Pancreas (tissue), 10 donors: ENCODE data around the gene MVK. TPM values are rescaled to one million over a fixed set of nuclear protein-coding genes. Genes with fewer than 3 reads are reported as not detected.
A peak's percentile ranks its signal among the peaks of the same experiment; 100 is the strongest.

ENCODE experiments used
- ATAC-seq, 4 donors: fragments of 200-7000 bp; cut with Tn5 transposase; one replicate each; pipeline versions ENCODE4 v1.8.0 to v1.9.1; 2020; ENCODE audit warnings: mild to moderate bottlenecking in 4 of 4, moderate library complexity in 4 of 4
- DNase-seq, 6 donors: peaks; one replicate each; pipeline ENCODE4 v3.0.0-alpha.2; 2020
- FAIRE-seq: peaks from 2 replicates; lab custom pipeline; 2012; peaks lifted over from hg19 to GRCh38; lab: Jason Lieb, UNC
- H3K27ac ChIP-seq, 4 donors: fragments of 200-600 bp; sonication (generic); 1 replicate in 3 of 4; 2 replicates in 1 of 4; pipeline versions ENCODE4 v1.5.0 to v1.8.0; 2020
- H3K27me3 ChIP-seq, 4 donors: fragments of 200-600 bp; one replicate each; pipeline ENCODE4 v1.8.0; 2021
- H3K36me3 ChIP-seq, 3 donors: fragments of 200-600 bp; sonication (generic) in 1 of 3; one replicate each; pipeline versions ENCODE4 v1.5.0 to v1.8.0; 2020 to 2021
- H3K4me1 ChIP-seq, 3 donors: fragments of 200-600 bp; one replicate each; pipeline ENCODE4 v1.8.0; 2021
- H3K4me3 ChIP-seq, 4 donors: fragments of 200-600 bp; sonication (generic) in 2 of 4; one replicate each; pipeline versions ENCODE4 v1.5.0 to v1.8.0; 2020 to 2021
- H3K9me3 ChIP-seq, 4 donors: fragments of 200-600 bp; one replicate each; pipeline ENCODE4 v1.8.0; 2021
- WGBS, 2 donors: extraction: QIAGEN DNeasy Blood & Tissue Kit; methylation state at CpG; one replicate each; pipeline ENCODE4 v1.1.7; 2013; 5-methylcytosine and 5-hydroxymethylcytosine counted together
- intact Hi-C, 3 donors: fragments of 100-400 bp; cut with DNase I; formaldehyde crosslinking; loops; one replicate each; pipeline versions ENCODE4 v1.11.1 to v1.14.2; 2022
- polyA plus RNA-seq, 2 donors: library from polyadenylated mRNA; stranded (reverse); fragments of 200-250 nt; gene quantifications; one replicate each; pipeline ENCODE4 v1.2.3, GENCODE V29; 2013
- total RNA-seq, 6 donors: library from RNA; stranded (reverse); fragmentation: NEBNext Ultra II Directional in 4 of 6; extraction: Animal tissue kit (Norgen Biotek cat#: 25700) in 4 of 6; gene quantifications; one replicate each; pipeline versions ENCODE4 v1.2.1 to v1.2.4, GENCODE V29; 2021 to 2023
- TF ChIP-seq, protein P1 (sequence below), 4 donors: fragments of 200-600 bp; sonication (generic) in 3 of 4; IDR thresholded peaks; one replicate each; pipeline versions ENCODE4 v1.5.0 to v1.8.0; 2021; ENCODE audit warnings: antibody characterized with exemption in 4 of 4
- donor health status: healthy with polysubstance abuse.
- donor health status: DM: no; HTN: no; CAD: no; lungs with moderate emphysema.
- donor health status: DM: no; HTN: no; CAD: no.
- donor health status: control.
- donor health status: control.
- donor health status: Bipolar disorder and iron deficiency.
- donor health status: DM: yes; HTN: yes; CAD: no.
- donor health status: DM: no; HTN: no; CAD: no.
- donor health status: DM: no; HTN: no; CAD: no.
- donor health status: DM: yes; HTN: yes; CAD: no.

MVK gene
- total and polyA plus RNA-seq, 8 donors: 5.8 to 15.9 (median 7.4) TPM

DNA sequence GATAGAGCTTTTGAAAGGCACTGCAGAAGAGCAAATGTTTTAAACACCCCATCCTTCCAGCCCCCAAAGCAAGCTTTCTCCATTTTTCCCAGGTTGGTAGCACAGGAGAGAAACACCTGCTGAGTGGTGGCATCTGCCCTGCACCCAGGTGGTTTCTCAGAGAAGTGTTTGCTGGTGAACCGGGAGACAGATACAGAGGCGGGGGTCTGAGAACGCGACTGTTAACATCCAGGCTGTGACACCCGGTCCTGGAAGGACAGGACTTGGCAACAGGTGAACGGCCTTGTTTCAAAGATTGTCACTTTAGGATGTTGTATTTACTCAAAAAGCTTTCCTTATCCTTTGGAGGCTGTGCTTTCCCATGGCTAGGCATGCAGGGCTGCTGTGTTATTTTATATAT, 18.8 kb upstream of the MVK start:
- intact Hi-C loops: no loop called here

DNA sequence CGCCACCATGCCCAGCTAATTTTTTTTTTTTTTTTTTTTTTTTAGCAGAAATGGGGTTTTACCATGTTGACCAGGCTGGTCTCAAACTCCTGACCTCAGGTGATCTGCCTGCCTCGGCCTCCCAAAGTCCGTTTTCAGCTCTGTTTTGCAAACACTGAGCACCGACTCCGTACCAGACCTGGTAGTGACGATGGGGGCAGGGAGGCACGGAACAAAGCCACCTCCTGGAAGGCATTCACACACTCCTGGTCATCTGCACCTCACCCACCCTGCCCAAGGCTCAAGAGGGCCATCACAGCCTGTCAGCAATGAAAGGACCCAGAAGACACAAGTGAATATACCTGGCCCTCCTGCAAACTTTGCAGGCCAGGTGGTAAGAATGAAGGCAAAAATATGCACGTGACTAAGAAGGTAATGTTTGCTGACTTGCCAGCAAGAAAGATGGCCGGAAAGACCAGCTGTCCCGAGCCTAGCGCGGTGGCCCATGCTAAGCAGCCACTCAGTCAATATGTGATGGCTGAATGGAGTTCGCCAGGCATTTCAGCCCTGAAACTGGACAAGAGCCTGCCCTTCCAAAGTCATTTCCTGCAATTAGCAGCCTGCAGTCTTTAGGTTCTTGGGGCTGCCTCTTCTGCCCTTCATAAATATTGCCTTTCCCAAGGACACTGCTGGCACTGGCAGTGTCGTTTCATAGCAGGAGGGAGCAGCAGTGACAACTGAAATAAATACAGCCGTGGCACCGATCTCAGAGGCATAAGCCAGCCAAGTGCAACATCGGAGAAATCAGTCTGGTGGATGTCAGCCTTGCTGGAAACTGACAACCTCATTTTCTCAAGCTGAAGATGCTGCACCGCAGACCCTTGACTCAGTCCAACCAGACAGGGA, 17.9 kb upstream of the MVK start:
- WGBS, 2 donors: 35 to 41% methylated on average over 18 of the region's 18 CpGs
- Histone ChIP-seq H3K4me3 (no peak overlapping the region), H3K27ac (no peak overlapping the region), H3K4me1 (no peaks in the 10 kb centered on the region), H3K36me3 (no peaks in the 10 kb centered on the region), H3K9me3 (no peaks in the 10 kb centered on the region), H3K27me3 (no peaks in the 10 kb centered on the region)
- intact Hi-C loops: no loop called here
- TF ChIP-seq, protein P1, sequence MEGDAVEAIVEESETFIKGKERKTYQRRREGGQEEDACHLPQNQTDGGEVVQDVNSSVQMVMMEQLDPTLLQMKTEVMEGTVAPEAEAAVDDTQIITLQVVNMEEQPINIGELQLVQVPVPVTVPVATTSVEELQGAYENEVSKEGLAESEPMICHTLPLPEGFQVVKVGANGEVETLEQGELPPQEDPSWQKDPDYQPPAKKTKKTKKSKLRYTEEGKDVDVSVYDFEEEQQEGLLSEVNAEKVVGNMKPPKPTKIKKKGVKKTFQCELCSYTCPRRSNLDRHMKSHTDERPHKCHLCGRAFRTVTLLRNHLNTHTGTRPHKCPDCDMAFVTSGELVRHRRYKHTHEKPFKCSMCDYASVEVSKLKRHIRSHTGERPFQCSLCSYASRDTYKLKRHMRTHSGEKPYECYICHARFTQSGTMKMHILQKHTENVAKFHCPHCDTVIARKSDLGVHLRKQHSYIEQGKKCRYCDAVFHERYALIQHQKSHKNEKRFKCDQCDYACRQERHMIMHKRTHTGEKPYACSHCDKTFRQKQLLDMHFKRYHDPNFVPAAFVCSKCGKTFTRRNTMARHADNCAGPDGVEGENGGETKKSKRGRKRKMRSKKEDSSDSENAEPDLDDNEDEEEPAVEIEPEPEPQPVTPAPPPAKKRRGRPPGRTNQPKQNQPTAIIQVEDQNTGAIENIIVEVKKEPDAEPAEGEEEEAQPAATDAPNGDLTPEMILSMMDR (IDR thresholded peaks at IDR 0.05): no peak
- FAIRE-seq (no peak), DNase-seq (no peak), ATAC-seq (peak; percentile 24 to 57 (median 38))

More for the DNA sequence above, 18.8 kb upstream of the MVK start:
- Histone ChIP-seq H3K9me3 (no peaks in the 10 kb centered on the region), H3K4me3 (no peak overlapping the region), H3K27me3 (no peaks in the 10 kb centered on the region), H3K36me3 (no peaks in the 10 kb centered on the region), H3K27ac (no peak overlapping the region), H3K4me1 (no peaks in the 10 kb centered on the region)
- 19 to 26% methylated on average over 6 of the region's 6 CpGs for WGBS, 2 donors
- TF ChIP-seq, protein P1 (IDR thresholded peaks at IDR 0.05): no peak
- ATAC-seq (peak; percentile 9 to 36 (median 18)), DNase-seq (no peak), FAIRE-seq (no peak)

DNA sequence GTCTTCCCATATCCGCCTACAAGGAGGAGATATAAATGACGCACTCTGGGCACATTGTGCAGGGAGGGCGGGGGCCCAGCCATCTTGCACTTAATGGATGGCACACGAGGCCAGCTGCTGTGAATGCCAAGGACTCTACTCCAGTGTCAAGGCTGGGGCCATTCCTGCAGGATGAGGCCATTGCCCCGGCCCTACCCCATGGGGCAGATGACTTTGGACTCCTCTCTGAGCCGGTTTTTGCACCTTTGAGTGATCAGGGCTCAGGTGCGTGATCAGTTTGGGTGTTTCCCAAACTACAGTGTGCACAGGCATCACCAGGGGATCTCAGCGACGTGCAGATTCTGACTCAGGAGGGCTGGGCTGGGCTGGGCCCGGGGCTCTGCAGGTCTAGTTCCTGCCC, 16.4 kb upstream of the MVK start:
- DNase-seq (no peak), ATAC-seq (no peak), FAIRE-seq (no peak)
- Histone ChIP-seq H3K27me3 (no peaks in the 10 kb centered on the region), H3K27ac (no peak overlapping the region), H3K9me3 (no peaks in the 10 kb centered on the region), H3K4me1 (no peaks in the 10 kb centered on the region), H3K4me3 (no peak overlapping the region), H3K36me3 (no peaks in the 10 kb centered on the region)
- TF ChIP-seq, protein P1 (IDR thresholded peaks at IDR 0.05): no peak
- intact Hi-C loops: no loop called here
- 91 to 97% methylated on average over 10 of the region's 10 CpGs for WGBS, 2 donors

DNA sequence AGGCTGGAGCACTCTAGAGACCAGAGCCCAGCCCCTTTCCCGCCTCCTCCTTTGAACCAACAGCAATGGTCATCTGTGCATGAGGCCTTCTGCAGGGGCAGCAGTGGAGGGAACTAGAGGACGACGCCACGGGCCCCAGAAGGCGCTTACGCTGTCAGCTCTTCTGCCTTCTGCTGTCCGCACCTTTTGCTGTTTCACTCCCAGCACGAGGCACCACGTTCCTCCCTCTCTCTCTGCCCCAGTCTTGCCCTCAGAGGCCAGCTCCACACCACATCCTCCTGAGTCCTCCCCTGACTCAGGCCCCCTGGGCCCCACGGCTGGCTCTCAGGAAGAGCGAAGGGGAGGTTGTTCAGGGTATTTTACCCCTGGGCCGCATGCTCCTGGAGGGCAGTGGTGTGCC, 15.8 kb upstream of the MVK start:
- Histone ChIP-seq H3K27me3 (no peaks in the 10 kb centered on the region), H3K27ac (no peak overlapping the region), H3K36me3 (no peaks in the 10 kb centered on the region), H3K9me3 (no peaks in the 10 kb centered on the region), H3K4me3 (no peak overlapping the region), H3K4me1 (no peaks in the 10 kb centered on the region)
- DNase-seq (no peak), FAIRE-seq (no peak), ATAC-seq (no peak)
- TF ChIP-seq, protein P1 (IDR thresholded peaks at IDR 0.05): no peak
- 91% methylated on average over 12 of the region's 12 CpGs for WGBS, 2 donors
- intact Hi-C loops: no loop called here
